Measurements from ENCODE around the gene SH2D6. TPM values are rescaled to one million over a fixed set of nuclear protein-coding genes. Genes with fewer than 3 reads are reported as not detected.

Gene SH2D6
- total and polyA plus RNA-seq, 9 of the 15 experiments (the other 6 are each of a cell fraction or from before 2014, with no cell fraction given) = 0.07 to 0.76 (median 0.33) TPM; not detected in 2

- intact Hi-C loops (cut with micrococcal nuclease) = no loop called here
- no peaks in the 10 kb centered on the region for H3K9me3 ChIP-seq (replicated peaks; ENCODE audit: control insufficient read depth, insufficient read depth, low read depth, low read length)
- DNase-seq (ENCODE audit: extremely low read depth in 1 of 4, low spot score in 3 of 4) (no peak), FAIRE-seq (no peak), ATAC-seq (no peak)
- no peaks in the 10 kb centered on the region for H3K36me3 ChIP-seq (ENCODE audit: control insufficient read depth, insufficient read depth, low read length)
- WGBS (ENCODE audit: insufficient coverage, low coverage, missing lambda C conversion rate) = 77% methylated on average over 8 of the region's 8 CpGs
- no peaks in the 10 kb centered on the region for H4K20me1 ChIP-seq (replicated peaks; ENCODE audit: control insufficient read depth, insufficient read depth, low read length)
- H3K4me3 ChIP-seq = no peak overlapping the region
- peaks cover 13 to 14% of the 10 kb centered on the region in 2 experiments; a peak in 4 of 5 replicates for H3K4me1 ChIP-seq (replicated peaks in 1 of 2; ENCODE audit: control insufficient read depth in 2 of 2, insufficient read depth in 2 of 2, low read length in 2 of 2)
- H3K9ac ChIP-seq (ENCODE audit: insufficient read depth in 1 of 2, low read depth in 2 of 2, low read length in 2 of 2) = peak overlapping the region in 1 of 2 experiments; percentile 47; a peak in 1 of 4 replicates
- no peaks in the 10 kb centered on the region for H3K27me3 ChIP-seq (ENCODE audit: control insufficient read depth in 2 of 2, insufficient read depth in 2 of 2, low read length in 2 of 2)
- no peak overlapping the region for H3K4me2 ChIP-seq (ENCODE audit: insufficient read depth, low read length)
- no peak overlapping the region for H2AFZ ChIP-seq (ENCODE audit: low read depth, low read length)
- in situ Hi-C loops (cut with MboI) = no loop called here
- CTCF ChIA-PET (ENCODE audit: low intra/inter-chr PET ratio) = no interaction called here
- POLR2A ChIA-PET = interaction anchor here (1.3 to 63.9 kb wide), 4 partner anchors 8 to 98 kb away, joined by 4 to 1576 read pairs (median 16); partner anchors contain the start of gene MAT2A
- BruUV-seq (replicated peaks) = no TSS peak
- H3K9me1 ChIP-seq (ENCODE audit: control insufficient read depth, insufficient read depth, low read length) = peaks cover 2% of the 10 kb centered on the region
- H3K79me2 ChIP-seq (ENCODE audit: control insufficient read depth, insufficient read depth, low read length) = no peaks in the 10 kb centered on the region
- H3K27ac ChIP-seq (ENCODE audit: extremely low read depth, low read depth, low read length) = no peak overlapping the region
- TF ChIP-seq RFX5 (IDR thresholded peaks at IDR 0.05; ENCODE audit: low read depth, low read length) (no peak), ATF7 (IDR thresholded peaks at IDR 0.05) (no peak), ZNF311 (CRISPR knock-in tag; IDR thresholded peaks at IDR 0.05) (no peak), ZNF780A (CRISPR knock-in tag; IDR thresholded peaks at IDR 0.05) (no peak), NRF1 (conservative IDR thresholded peaks at IDR 0.05 in 1 of 2, IDR thresholded peaks at IDR 0.05 in 1 of 2) (no peak), ZNF639 (CRISPR knock-in tag; conservative IDR thresholded peaks at IDR 0.05 in 1 of 2, IDR thresholded peaks at IDR 0.05 in 1 of 2) (no peak), ELF2 (CRISPR knock-in tag; IDR thresholded peaks at IDR 0.05) (no peak), BCOR (IDR thresholded peaks at IDR 0.05) (no peak), BCLAF1 (IDR thresholded peaks at IDR 0.05; ENCODE audit: borderline replicate concordance in 1 of 2, control insufficient read depth in 1 of 2, low read depth in 2 of 2, low read length in 1 of 2) (no peak), CREBBP (IDR thresholded peaks at IDR 0.05; ENCODE audit: low read depth, low read length) (no peak), HOXB6 (CRISPR knock-in tag; IDR thresholded peaks at IDR 0.05; ENCODE audit: borderline replicate concordance) (no peak), ZMIZ1 (IDR thresholded peaks at IDR 0.05; ENCODE audit: low read depth in 2 of 2, low read length in 2 of 2) (no peak)
Measured at GRCh38 chr2:85447222-85447585, 28.7 kb downstream of the SH2D6 start.

Measured in K562 (cell line).